Activated T-cell treated with anti-CD3 and anti-CD28 coated beads for 24 hours (primary cell): ENCODE measurements around the gene NOTUM.

ENCODE experiments used
- DNase-seq: peaks from one replicate; pipeline ENCODE4 v3.0.0-alpha.2; 2020; ENCODE audit warnings: low read depth

Gene NOTUM

DNA sequence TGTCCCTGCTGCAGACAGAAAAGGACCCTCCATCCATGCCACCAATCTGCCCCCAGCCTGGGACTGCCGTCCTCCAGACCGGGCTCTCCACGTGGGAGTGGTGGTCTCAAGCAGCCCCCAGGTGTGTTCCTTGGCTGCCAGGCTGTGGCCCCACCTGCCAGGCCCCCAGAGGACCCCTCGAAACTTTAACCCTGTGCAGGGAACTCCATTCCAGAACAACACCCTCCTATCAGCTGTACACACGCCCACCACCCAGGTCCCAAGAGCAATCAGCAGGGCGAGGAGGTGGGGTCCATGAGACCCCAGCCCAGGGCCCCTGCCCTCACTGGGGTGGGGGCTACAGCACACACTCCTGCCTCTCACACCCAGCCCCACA lies 25.3 kb downstream of the NOTUM start:
- no peak for DNase-seq

DNA sequence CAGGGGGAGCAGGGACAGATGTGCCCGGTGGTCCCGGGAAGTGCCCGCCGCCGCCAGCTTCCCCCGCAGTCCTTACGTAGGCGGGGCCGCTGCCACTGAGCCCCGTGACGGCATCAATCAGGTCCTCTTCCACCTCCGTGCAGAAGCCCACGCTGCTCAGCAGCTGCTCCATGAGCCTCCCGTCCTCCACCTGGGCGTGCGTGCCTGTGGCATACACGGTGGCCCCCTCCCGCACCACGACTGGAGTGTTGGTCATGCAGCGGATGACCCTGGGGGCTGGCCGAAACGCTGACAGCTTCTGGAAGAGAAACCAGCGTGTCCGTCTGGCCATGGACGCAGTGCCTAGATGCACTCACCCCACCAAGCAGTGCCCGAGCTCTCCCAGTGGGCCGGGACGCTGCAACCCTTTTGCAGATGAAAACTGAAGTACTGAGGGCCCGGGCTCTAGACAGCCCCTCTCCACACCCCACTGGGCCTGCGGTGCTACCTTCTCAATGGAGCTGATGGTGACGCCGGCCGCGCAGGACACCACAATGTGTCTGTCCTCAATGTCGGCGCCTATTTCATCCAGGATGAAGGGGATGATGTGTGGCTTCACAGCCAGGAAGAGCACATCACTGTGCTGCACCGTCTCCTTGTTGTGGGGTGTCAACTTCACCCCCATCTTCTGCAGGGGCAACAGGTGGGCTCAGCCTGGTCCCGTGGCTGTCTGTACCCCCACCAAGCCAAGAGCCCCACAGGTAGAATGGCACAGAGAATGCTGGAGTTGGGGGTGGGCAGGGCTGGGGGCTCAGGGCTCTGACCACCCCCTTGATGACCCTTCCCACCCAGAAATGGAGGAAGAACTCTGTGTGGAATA lies 25.9 kb downstream of the NOTUM start:
- DNase-seq, result no peak

DNA sequence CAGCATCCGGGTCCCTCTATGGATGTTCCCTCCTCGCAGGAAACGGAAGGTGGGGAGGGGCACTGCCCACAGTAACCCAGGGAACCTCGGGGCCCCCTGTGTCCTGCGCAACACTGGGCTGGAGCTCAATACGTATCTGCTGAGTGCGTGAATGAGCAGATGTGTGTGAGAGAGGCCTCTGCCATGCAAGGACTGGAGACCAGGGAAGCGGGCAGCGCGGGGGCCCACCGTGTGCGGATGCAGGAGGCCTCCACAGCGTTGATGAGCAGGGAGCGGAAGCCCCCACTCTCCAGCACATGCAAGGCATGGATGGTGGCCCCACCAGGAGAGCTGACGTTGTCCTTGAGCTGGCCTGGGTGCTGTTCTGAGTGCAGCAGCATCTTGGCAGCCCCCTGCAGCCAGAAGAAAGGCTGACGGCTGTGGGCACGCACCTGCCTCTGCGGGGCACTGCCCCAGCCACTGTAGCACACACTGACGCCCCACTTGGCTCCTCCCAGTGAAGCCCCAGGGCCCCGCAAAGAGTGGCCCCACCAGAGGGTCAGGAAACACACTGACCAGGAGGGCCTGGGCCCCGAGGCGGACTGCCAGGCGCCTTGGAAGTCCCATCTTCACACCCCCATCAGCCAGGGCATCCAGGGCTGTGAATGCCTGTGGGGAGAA lies 26.8 kb downstream of the NOTUM start:
- no peak for DNase-seq

DNA sequence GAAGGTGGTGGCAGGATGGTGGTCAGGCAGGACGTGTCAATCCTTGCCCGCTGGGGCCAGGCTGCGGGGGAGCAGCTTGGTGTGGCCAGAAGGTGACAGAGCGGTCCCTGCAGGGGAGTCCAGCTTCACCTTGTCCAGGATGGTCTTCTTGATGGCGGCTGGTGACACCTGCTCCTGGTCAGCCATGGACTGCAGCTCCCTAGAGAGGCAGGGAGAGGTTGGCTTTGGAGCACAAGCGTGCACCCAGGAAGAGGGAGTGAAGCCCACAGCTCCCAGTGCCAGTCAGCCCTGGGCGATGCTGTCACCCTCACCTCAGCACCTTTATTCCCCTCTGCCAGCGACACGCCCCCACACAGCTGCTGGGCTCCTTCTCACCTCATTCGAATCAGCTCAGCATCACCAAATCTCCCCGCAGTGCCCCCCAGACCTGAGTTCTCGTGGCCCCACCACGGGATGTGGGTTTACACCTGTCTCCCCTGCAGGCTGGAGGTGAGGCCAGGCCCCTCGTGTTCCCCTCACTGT lies 27.7 kb downstream of the NOTUM start:
- DNase-seq, result no peak

DNA sequence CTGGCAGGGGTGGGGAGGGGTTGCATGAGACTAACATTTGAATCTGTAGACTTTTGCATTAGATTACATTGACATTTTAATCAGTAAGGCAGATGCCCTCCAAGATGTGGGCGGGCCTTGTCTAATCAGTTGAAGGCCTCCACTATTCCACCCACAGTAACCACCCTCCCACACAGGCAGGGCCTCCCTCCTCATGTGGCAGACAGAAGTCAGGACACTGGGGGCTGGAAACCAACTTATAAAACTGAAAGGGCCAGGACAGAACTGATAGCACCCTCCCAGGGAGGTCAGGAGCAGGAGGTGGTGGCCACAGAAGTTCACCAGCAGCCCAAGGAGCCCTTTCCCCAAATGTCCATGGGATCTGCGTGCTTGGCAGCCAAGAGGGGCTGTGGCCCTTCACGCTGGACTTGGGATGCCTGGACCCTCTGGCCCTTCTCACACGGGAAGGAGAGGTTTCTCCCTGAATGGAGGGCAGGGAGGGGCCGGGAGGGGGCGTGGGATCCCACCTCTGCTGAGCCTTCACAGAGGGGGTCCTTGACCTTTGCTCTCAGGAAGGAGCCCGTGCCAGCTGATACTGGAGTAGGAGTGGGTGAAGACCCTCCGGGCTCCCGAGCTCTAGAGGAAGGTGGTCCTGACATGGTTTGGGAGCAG lies 28.5 kb downstream of the NOTUM start:
- no peak for DNase-seq

DNA sequence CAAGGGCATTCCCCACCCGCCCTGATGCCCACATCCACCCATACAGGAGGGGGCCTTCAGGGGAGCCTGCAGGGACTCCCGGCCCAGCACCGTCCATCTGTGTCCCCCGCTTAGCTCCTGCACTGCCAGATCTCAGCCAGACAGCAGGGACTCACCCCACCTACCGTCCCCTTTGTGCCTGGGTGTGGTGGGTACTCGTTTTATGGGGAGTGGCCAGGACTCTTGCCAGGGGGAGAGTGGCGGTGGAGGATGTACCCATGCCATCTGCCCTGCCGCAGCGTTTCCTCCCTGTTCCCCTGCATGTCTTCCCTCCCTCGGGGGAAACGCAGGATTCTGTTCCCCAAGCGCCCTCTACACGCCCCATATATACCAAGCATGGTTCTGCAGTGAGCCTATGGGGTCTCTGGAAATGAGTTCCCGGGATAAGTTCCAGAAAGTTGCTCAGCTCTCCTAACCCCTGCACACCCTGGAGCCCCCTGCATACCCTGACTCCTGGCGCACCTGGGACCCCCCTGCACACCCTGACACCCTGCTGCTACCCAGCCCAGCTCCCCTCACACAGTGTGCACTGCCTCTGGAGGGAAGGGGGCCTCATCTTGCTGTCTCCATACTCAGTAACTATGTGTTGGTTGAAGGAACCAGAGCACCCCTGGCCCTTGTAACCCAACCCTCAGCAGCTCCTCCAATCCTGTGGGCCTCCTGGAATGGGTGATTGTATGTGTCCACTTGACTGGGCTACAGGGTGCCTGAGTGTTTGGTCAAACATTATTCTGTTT lies 29.2 kb downstream of the NOTUM start:
- DNase-seq, result no peak

DNA sequence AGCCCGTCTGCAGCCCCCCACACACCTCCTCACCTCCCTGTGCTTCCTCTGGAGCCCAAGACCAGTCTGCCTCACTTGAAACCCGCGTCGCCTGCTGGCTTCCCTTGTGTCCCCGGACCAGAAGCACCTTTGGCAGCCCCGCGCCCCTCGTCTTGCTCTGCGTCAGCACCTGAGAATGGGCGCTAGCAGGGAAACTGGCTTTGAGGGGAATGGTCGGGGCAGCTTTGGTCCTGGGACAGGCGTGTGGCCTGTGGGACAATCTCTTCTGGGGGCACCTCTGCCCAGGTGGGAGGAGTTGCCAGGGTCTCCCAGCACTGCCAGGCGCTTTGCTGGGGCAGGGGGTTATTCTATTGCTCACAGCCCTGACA lies 29.8 kb downstream of the NOTUM start:
- DNase-seq, result no peak

DNA sequence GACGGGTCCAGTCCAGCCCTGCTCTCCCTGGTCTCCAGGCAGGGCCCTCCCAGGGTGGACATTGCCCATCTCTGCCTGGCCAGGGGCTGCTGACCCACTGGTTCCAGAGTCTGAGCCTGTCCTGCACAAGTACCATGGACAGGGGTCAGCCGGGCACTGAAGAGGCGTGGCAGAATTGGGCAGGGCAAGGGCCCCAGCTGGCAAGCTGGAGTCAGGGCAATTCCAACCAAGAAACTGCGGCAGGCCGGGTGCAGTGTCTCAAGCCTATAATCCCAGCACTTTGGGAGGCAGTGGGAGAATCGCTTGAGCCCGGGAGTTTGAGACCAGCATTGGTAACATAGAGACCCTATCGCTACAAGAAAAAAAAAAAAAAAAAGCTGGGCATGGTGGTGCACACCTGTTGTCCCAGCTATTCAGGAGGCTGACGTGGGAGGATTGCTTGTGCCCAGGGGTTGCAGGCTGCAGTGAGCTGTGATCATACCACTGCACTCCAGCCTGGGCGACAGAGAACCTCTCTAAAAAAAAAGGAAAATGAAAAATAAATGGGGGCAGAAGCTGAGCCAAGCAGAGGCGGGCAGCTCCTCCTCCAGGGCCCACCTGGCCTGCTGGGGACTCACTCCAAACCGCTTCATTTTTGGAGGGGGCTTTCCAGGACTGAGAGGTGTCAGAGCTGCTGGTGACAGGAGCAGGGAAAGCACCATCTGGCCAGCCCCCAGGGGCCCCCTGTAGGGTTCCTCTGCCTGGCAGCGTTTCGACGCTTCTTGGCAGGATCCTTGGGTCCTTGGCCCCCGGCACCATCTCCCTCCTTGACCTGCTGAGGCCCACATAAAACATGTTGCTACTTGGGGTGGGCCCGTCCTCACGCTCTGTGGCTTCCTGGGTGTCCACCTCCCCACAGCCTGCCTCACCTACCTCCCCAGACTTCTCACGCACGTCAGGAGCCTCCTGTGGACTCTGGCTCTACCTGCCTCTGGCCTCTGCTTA lies 30.6 kb downstream of the NOTUM start:
- no peak for DNase-seq

DNA sequence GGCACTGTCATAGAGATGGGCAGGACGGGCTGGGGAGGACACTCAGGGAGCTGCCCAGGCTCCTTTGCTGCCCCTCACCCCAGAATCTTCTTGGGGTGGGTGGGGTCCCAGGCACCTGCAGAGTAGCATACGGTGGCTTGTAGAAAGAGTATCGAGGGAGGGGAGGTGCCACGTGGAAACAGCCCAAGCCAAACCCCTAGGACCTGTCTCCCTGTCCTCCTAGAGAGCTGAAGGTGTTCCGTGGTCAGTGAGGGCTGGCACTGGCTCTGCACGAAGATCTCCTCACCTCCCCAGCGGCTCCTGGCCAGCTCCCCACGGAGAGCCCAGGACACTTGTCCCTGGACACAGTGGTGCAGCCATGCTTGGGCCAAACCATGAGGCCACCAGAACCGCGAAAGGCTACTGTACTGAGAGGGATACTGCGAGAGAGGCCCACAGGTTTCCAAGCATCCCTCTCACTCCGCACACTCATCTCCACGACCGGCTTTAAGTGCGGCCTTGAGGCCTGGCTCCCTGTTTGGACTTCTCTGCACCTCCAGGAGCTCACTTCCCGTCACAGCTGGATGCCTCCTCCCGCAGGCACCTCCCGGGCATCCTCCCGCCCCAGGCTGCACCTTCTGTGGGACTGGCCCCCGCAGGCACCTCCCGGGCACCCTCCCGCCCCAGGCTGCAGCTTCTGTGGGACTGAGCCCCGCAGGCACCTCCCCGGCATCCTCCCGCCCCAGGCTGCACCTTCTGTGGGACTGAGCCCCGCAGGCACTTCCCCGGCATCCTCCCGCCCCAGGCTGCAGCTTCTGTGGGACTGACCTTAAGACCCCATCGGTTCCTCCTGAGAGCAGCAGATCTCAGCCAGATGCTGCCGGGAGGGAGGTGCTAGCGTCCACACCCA lies 31.5 kb downstream of the NOTUM start:
- DNase-seq, result no peak

DNA sequence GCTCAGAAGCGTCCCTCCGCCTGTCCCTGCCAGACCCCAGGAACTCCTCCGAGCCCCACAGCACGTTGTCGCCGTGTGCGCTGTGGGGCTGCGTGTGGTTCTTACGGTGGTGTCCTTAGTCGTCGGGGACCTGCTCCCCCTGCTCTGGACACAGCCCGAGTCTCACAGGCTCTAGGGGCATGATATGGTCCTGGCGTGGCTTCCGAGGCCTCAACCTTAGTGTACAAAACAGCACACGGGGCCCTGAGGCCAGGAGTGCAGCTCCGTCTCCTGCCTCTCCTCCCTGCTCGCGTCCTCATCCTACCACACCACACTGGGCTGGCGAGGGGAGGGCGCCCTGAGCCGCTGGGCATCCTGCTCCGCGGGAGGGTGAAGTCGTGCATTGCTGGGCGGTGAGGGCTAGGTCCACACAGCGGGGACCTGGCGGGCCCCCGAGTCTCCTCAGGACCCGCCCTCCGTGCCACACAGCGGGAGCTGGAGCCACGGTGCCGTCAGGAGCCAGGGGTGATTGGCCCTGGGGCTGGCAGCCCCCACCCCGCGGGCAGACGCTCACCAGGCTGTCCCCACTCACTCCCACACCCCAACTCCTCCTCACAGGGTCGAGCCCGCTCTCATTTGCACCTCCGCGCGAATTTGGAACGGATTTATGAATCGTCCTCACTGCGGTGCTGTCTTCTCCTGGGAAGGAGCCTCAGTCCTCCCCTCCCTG lies 32.3 kb downstream of the NOTUM start:
- DNase-seq, result no peak

DNA sequence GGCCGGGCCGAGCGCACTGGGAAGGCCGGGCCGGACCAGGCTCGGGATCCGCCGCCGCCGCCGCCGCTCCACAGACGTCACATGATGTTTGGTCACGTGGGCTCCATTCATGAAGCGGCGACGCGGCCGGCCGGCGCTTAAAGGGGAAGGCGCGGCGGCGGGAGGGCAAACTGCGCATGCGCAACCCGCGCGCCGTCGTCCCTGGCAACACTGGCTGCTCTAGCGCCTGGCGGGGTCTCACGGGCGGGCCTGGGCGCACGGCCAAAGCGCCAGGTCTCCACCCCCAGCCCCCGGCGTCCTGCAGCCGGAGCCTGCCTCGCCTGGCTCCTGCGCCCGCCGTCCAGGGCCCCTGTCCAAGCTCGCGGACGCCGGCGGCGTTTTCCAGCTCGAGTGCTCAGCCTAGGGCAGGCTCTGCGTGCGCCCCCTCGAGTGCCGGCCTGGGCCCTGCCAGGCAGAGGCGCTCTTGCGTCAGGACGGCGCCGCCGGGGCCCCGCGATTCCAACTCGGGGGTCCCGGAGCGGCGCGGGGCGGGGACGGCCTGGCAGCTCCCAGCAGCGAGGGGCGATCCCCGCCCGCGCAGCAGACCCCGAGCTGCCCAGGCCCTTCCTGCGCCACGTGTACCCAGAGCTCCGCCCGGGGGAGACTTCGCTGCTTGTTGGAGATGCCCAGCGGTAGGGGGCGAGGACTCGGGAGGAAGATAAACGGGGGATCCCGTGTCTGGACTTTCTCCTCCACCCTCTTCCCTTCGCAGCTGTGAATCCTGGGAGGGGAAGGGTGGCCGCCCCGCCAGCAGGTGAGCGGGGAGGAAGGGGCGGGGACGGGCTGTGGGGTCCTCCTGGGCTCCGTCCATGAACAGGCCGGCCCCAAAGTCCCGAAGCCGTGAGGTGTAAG lies 33.1 kb downstream of the NOTUM start, which contains the start of gene MAFG:
Gene MAFG (minus strand): TSS at position 83 of the 891 bp plus-strand sequence. CDS start 4,550 bp downstream, outside the sequence.
- DNase-seq, result peak; percentile 84

DNA sequence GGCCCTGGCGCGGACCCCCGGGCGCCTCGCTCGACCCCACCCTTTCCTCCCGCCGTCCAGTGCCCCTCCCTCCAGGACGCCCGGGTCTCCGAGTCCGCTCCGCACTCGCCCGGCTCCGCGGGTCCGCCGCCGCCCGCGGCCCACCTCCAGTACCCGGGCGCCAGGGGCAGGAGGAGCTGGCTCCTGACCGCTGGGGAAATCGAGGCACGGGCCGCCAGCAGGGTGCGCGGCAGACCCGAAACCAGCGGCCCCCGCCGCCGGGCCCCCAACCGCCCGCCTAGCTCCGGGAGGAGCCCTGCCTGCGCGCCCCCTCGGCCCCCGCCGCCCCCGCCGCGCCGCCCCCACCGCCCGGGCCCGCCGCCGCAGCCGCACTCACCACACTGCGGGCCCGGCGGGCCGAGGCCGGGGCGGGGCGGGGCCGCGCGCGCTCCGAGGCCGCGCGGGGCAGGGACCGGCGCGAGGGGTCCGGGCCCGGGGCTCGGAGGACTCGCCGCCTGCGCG lies 33.8 kb downstream of the NOTUM start:
- no peak for DNase-seq

DNA sequence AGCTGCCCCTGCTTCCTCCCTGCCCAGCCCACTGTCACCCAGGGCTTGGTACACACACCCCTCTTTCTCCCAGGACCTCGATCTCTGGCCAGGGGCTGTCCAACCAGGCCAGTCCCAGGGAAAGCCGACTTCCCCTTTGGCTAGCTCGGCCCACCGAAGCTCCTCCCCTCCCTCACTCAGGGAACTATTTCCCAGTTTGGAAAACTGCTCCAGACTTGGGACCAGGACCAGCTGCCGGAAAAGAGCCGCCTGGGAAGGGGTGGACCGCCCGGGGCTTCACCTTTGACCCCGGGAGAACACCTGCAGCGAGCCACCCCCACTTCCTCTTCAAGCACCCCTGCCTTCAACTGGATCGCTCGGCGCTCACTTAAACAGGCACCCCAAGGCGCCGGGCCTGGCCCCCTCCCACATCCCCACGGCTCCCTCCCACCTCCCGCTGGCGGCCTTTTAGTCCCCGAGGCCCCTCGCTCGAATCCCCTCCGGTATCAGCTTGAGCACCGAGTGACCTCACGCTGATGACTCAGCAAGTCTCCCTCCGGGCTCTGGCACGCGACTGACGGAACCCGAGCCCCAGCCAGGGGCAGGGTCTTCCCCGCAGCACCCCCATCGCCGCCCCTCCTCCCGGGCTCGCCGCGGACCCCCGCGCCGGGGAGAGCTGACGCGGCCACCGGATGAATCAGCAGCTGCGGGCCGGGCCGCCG lies 34.4 kb downstream of the NOTUM start:
- DNase-seq, result peak; percentile 64

DNA sequence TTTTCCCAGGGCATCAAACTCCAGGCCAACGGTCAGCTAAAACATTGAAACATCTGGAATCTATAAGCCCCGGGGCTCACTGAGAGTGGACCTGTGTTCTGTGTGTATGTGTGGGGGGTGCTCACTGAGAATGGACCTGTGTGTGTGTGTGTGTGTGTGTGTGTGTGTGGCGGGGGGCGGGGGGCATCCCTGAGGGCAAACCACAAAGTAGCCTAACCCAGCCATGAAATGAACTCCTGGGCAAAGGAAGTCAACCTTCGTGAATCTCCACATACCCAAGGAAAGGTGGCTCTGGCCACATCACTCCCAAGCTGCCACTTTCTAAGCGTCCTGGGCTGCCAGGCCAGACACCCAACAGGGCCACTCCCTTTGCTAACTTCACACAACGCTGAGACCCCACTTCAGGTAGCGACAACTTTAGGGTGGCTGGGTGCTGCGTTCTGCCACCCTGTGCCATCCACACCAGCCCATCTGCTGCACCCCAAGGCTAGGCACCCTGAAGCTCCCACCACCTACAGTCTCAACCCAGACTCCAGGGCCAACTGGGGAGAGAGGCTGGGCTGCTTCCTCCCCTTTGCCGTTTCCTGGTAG lies 35.0 kb downstream of the NOTUM start:
- DNase-seq, result no peak

DNA sequence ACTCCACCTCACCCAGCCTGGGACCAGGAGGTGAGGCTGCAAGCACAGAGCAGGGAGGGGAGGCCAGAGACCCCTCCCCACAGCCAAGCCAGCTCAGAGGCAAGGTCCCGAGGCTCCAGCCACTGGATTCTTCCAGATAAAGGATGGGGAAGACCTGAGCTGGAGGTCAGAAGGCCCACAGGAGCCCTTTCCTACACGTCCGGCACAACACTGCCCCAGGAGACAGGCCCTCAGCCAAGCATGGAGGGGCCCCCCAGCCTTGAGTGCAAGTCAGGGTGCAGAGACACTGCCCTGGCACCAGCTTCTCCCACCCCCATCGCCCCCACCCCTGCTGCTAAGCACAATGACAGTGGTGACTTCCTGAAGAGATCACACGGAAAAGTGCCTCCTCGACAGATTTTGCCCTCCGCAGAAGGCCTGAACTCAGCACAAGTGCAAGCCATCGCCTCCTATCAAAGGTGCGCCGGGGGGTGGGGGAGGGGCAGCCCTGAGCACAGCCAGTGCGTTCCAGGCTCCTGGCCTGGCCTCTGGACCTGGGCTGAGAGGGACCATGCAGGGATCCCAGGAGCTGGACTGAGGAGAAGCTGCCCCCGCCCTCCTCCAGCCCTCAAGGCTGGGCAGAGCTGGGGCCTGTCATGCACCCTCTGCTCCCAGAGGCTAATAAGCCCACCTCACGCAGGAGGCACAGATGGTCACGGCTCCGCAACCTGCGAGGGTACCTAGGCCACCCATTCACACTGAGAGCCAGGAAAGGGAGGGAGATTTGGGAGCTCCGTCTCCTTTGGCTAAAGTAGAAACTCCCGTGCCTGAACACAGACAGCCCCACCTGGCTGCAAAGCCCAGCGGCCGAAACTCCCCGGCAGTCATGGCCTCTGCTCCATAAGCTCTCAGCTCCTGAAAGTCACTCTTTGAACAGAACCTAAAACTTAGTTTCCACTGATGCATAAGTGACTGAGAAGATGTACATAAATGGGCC lies 36.1 kb downstream of the NOTUM start:
- no peak for DNase-seq
